Measurements from ENCODE around the gene TENM4.
"Not testable (repeated sequence)": the region's sequence is repeated elsewhere in the genome, so short reads cannot be mapped to it uniquely, and the experiment has no call there.

TENM4 gene

GRCh38 chr11:78642979-78643675 lies 797.7 kb downstream of the TENM4 start:
- DNase-seq (ENCODE audit: low read depth in 2 of 2) = no peak

- DNase-seq (ENCODE audit: low read depth in 2 of 2) = no peak
Measured at GRCh38 chr11:78641541-78641940, 799.3 kb downstream of the TENM4 start.

- no peak for DNase-seq (ENCODE audit: low read depth in 2 of 2)
Measured at GRCh38 chr11:78638704-78639380, 802.0 kb downstream of the TENM4 start.

GRCh38 chr11:78637527-78637926 lies 803.3 kb downstream of the TENM4 start:
- not testable (repeated sequence) for DNase-seq (ENCODE audit: low read depth in 2 of 2)

GRCh38 chr11:78635814-78636506 lies 804.9 kb downstream of the TENM4 start:
- DNase-seq (ENCODE audit: low read depth in 2 of 2) = no peak

GRCh38 chr11:78633516-78634310 lies 807.1 kb downstream of the TENM4 start:
- no peak for DNase-seq (ENCODE audit: low read depth in 2 of 2)

- DNase-seq (ENCODE audit: low read depth in 2 of 2) = no peak
Measured at GRCh38 chr11:78630561-78631303, 810.1 kb downstream of the TENM4 start.

- no peak for DNase-seq (ENCODE audit: low read depth in 2 of 2)
Measured at GRCh38 chr11:78630155-78630554, 810.7 kb downstream of the TENM4 start.

GRCh38 chr11:78622666-78623065 lies 818.2 kb downstream of the TENM4 start:
- no peak for DNase-seq (ENCODE audit: low read depth in 2 of 2)

- no peak for DNase-seq (ENCODE audit: low read depth in 2 of 2)
Measured at GRCh38 chr11:78620159-78620558, 820.7 kb downstream of the TENM4 start.

GRCh38 chr11:78615724-78616123 lies 825.1 kb downstream of the TENM4 start:
- DNase-seq (ENCODE audit: low read depth in 2 of 2) = no peak

GRCh38 chr11:78613378-78613813 lies 827.4 kb downstream of the TENM4 start:
- DNase-seq (ENCODE audit: low read depth in 2 of 2) = no peak

GRCh38 chr11:78612721-78613377 lies 828.0 kb downstream of the TENM4 start:
- no peak for DNase-seq (ENCODE audit: low read depth in 2 of 2)

GRCh38 chr11:78609321-78609720 lies 831.5 kb downstream of the TENM4 start:
- not testable (repeated sequence) for DNase-seq (ENCODE audit: low read depth in 2 of 2)

GRCh38 chr11:78607696-78608095 lies 833.1 kb downstream of the TENM4 start:
- no peak for DNase-seq (ENCODE audit: low read depth in 2 of 2)

GRCh38 chr11:78606667-78607066 lies 834.2 kb downstream of the TENM4 start:
- no peak for DNase-seq (ENCODE audit: low read depth in 2 of 2)

- DNase-seq (ENCODE audit: low read depth in 2 of 2) = no peak
Measured at GRCh38 chr11:78605296-78605695, 835.5 kb downstream of the TENM4 start.

GRCh38 chr11:78603792-78604191 lies 837.0 kb downstream of the TENM4 start:
- no peak for DNase-seq (ENCODE audit: low read depth in 2 of 2)

All from stimulated activated CD4-positive, alpha-beta T cell treated with anti-CD3 and anti-CD28 coated beads, Interleukin-12 subunit alpha, Interleukin-12 subunit beta, amount 100 ng/mL, for 24 hours (primary cell).